Hepatocyte (in vitro differentiated cells): Measurements from ENCODE around the gene ABI3.

ENCODE experiments used
- CTCF ChIP-seq: fragments of 200-600 bp; sonication (generic); IDR thresholded peaks from 2 replicates; pipeline ENCODE4 v1.5.1; 2016; ENCODE audit warnings: antibody characterized with exemption, mild to moderate bottlenecking; ENCODE audit not compliant: poor library complexity
- EZH2 ChIP-seq: fragments of 200-600 bp; sonication (generic); IDR thresholded peaks from 2 replicates; pipeline ENCODE4 v1.6.1; 2016; ENCODE audit warnings: antibody characterized with exemption, mild to moderate bottlenecking, borderline replicate concordance

GRCh38 chr17:49258394-49258793 lies 47.9 kb downstream of the ABI3 start:
- TF ChIP-seq CTCF (no peak), EZH2 (no peak)
